ENCODE data around the gene PHACTR1.

DNA sequence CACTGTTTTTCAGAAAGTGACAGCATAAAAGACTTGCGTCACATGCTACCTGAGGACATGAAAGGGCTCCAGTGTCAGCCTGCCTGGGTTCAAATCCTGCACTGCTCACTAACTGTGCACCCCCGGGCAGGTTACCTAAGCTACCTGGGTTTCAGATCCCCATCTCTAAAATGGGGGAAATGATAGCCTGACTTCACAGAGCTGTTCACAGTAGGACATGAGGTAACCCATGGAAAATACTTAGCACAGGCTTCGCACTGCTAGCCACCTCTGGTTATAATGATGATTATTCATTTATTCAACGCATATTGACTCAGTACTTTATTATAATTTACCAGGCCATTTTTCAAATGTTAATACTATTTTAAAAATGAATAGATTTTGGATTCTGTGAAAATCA lies 588.7 kb downstream of the PHACTR1 start:
- TF ChIP-seq, protein P1, sequence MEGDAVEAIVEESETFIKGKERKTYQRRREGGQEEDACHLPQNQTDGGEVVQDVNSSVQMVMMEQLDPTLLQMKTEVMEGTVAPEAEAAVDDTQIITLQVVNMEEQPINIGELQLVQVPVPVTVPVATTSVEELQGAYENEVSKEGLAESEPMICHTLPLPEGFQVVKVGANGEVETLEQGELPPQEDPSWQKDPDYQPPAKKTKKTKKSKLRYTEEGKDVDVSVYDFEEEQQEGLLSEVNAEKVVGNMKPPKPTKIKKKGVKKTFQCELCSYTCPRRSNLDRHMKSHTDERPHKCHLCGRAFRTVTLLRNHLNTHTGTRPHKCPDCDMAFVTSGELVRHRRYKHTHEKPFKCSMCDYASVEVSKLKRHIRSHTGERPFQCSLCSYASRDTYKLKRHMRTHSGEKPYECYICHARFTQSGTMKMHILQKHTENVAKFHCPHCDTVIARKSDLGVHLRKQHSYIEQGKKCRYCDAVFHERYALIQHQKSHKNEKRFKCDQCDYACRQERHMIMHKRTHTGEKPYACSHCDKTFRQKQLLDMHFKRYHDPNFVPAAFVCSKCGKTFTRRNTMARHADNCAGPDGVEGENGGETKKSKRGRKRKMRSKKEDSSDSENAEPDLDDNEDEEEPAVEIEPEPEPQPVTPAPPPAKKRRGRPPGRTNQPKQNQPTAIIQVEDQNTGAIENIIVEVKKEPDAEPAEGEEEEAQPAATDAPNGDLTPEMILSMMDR (IDR thresholded peaks at IDR 0.05; ENCODE audit: low read length) = no peak
- no peak for TF ChIP-seq EZH2 (IDR thresholded peaks at IDR 0.05; ENCODE audit: borderline replicate concordance, low read length)

All from OCI-LY1 (cell line).